ENCODE measurements around the gene RXFP4.

Gene RXFP4

GRCh38 chr1:155931332-155932038 lies 10.0 kb upstream of the RXFP4 start:
- no peak for DNase-seq

GRCh38 chr1:155932081-155932480 lies 9.4 kb upstream of the RXFP4 start:
- DNase-seq = no peak

- no peak for DNase-seq
Measured at GRCh38 chr1:155932487-155932886, 9.0 kb upstream of the RXFP4 start.

GRCh38 chr1:155933591-155934096 lies 7.8 kb upstream of the RXFP4 start:
- DNase-seq = no peak

- DNase-seq = peak; percentile 93
Measured at GRCh38 chr1:155934097-155934935, 7.1 kb upstream of the RXFP4 start, which contains the start of gene KHDC4. Gene KHDC4, minus strand, starts transcription at chr1:155934413. Its CDS starts 40 bp downstream, at chr1:155934373.

GRCh38 chr1:155934936-155935590 lies 6.4 kb upstream of the RXFP4 start:
- DNase-seq = no peak

GRCh38 chr1:155938220-155938627 lies 3.2 kb upstream of the RXFP4 start:
- DNase-seq = no peak

GRCh38 chr1:155940482-155940992 lies 901 bp upstream of the RXFP4 start:
- no peak for DNase-seq

GRCh38 chr1:155941845-155942531 lies 550 bp downstream of the RXFP4 start:
- DNase-seq = no peak

- no peak for DNase-seq
Measured at GRCh38 chr1:155942578-155943141, 1.2 kb downstream of the RXFP4 start.

- DNase-seq = no peak
Measured at GRCh38 chr1:155944444-155944799, 3.0 kb downstream of the RXFP4 start.

- DNase-seq = no peak
Measured at GRCh38 chr1:155946633-155947219, 5.3 kb downstream of the RXFP4 start.

GRCh38 chr1:155947292-155947691 lies 5.9 kb downstream of the RXFP4 start:
- no peak for DNase-seq

- DNase-seq = no peak
Measured at GRCh38 chr1:155947741-155948140, 6.3 kb downstream of the RXFP4 start.

GRCh38 chr1:155950829-155951228 lies 9.4 kb downstream of the RXFP4 start:
- DNase-seq = no peak

- no peak for DNase-seq
Measured at GRCh38 chr1:155951753-155952504, 10.5 kb downstream of the RXFP4 start.

- no peak for DNase-seq
Measured at GRCh38 chr1:155952505-155952890, 11.1 kb downstream of the RXFP4 start.

- DNase-seq = no peak
Measured at GRCh38 chr1:155954645-155955044, 13.2 kb downstream of the RXFP4 start.

- DNase-seq = no peak
Measured at GRCh38 chr1:155957411-155957915, 16.0 kb downstream of the RXFP4 start.

- no peak for DNase-seq
Measured at GRCh38 chr1:155960081-155960745, 18.8 kb downstream of the RXFP4 start.
